SK-N-SH (cell line): ENCODE results near the gene LDAF1. TPM values are rescaled to one million over a fixed set of nuclear protein-coding genes. Genes with fewer than 3 reads are reported as not detected.
"Not testable (repeated sequence)": the region's sequence is repeated elsewhere in the genome, so short reads cannot be mapped to it uniquely, and the experiment has no call there.

Experiments
- CTCF ChIA-PET: fragments of 300-600, 350-600 bp; formaldehyde crosslinking; extraction: SDS; loops from one replicate; lab custom pipeline; 2021; lab: Yijun Ruan, JAX
- POLR2A ChIA-PET: fragments of 350-600 bp; sonication (Branson Sonifier 250); formaldehyde crosslinking; extraction: SDS; loops from one replicate; lab custom pipeline; 2020; ENCODE audit warnings: antibody characterized with exemption, inconsistent platforms; lab: Yijun Ruan, JAX
- DNase-seq: peaks from one replicate; pipeline ENCODE4 v3.0.0; 2012
- H2AFZ ChIP-seq: fragments of 200-600 bp; sonication (generic); 2 replicates; pipeline ENCODE4 v1.8.1; 2016; ENCODE audit warnings: antibody characterized with exemption, mild to moderate bottlenecking, low read depth
- H3F3A ChIP-seq: fragments of 200-600 bp; sonication (generic); replicated peaks from 2 replicates; pipeline ENCODE3; 2016; ENCODE audit warnings: antibody characterized with exemption, mild to moderate bottlenecking; ENCODE audit not compliant: insufficient read depth
- H3K27ac ChIP-seq, 2 experiments: fragments of 200-500 bp in 1 of 2; fragments of 200-600 bp in 1 of 2; sonication (Bioruptor generic) in 1 of 2; sonication (generic), shearing (Covaris generic) in 1 of 2; 2 replicates each; pipeline versions ENCODE4 v1.5.1 to v1.6.1; 2014 to 2016; ENCODE audit warnings: low read depth in 2 of 2, inconsistent platforms in 1 of 2, low read length in 1 of 2, mild to moderate bottlenecking in 1 of 2, mixed read lengths in 1 of 2
- H3K27me3 ChIP-seq: fragments of 200-600 bp; sonication (generic), shearing (Covaris generic); 2 replicates; pipeline ENCODE4 v1.6.1; 2016; ENCODE audit warnings: mixed run types; ENCODE audit not compliant: insufficient read depth
- H3K36me3 ChIP-seq, 2 experiments: fragments of 200-500 bp in 1 of 2; fragments of 200-600 bp in 1 of 2; sonication (Bioruptor generic) in 1 of 2; sonication (generic) in 1 of 2; replicated peaks in 1 of 2; 2 replicates each; pipeline versions ENCODE3 to v1.5.1; 2014 to 2016; ENCODE audit warnings: low read length in 1 of 2, mild to moderate bottlenecking in 1 of 2; ENCODE audit not compliant: insufficient read depth in 2 of 2, control insufficient read depth in 1 of 2
- H3K4me1 ChIP-seq, 2 experiments: fragments of 200-500 bp in 1 of 2; fragments of 200-600 bp in 1 of 2; sonication (Bioruptor generic) in 1 of 2; sonication (generic), shearing (Covaris generic) in 1 of 2; 2 replicates each; pipeline versions ENCODE4 v1.5.1 to v1.6.1; 2014 to 2016; ENCODE audit warnings: low read depth in 1 of 2, low read length in 1 of 2, mixed run types in 1 of 2; ENCODE audit not compliant: insufficient read depth in 2 of 2, control insufficient read depth in 1 of 2
- H3K4me2 ChIP-seq: fragments of 200-600 bp; sonication (generic), shearing (Covaris generic); 2 replicates; pipeline ENCODE4 v1.6.1; 2017; ENCODE audit warnings: mixed run types
- H3K4me3 ChIP-seq, 2 experiments: fragments of 200-500 bp in 1 of 2; fragments of 200-600 bp in 1 of 2; sonication (Bioruptor generic) in 1 of 2; sonication (generic), shearing (Covaris generic) in 1 of 2; 2 replicates each; pipeline versions ENCODE4 v1.5.1 to v1.8.1; 2014 to 2016; ENCODE audit warnings: low read depth in 2 of 2, inconsistent platforms in 1 of 2, low read length in 1 of 2, mild to moderate bottlenecking in 1 of 2, mixed read lengths in 1 of 2, moderate library complexity in 1 of 2
- H3K79me2 ChIP-seq: fragments of 200-600 bp; sonication (generic); 2 replicates; pipeline ENCODE4 v1.8.1; 2017; ENCODE audit warnings: mild to moderate bottlenecking; ENCODE audit not compliant: insufficient read depth
- H3K9ac ChIP-seq: fragments of 200-600 bp; sonication (generic); 2 replicates; pipeline ENCODE4 v1.6.1; 2017; ENCODE audit warnings: mixed run types
- H3K9me2 ChIP-seq: fragments of 200-600 bp; sonication (generic); 2 replicates; pipeline ENCODE4 v1.6.1; 2017; ENCODE audit warnings: mixed run types
- H3K9me3 ChIP-seq: fragments of 200-600 bp; sonication (generic); 2 replicates; pipeline ENCODE4 v1.6.1; 2017; ENCODE audit warnings: mixed run types, mild to moderate bottlenecking, moderate library complexity
- H4K20me1 ChIP-seq: fragments of 200-600 bp; sonication (generic); 2 replicates; pipeline ENCODE4 v1.6.1; 2017; ENCODE audit warnings: mild to moderate bottlenecking, mixed run types; ENCODE audit not compliant: insufficient read depth
- CHD2 ChIP-seq: fragments of 150-350 bp; IDR thresholded peaks from 2 replicates; pipeline ENCODE4 v1.6.1; 2018; ENCODE audit warnings: low read length; ENCODE audit not compliant: partially characterized antibody
- CTCF ChIP-seq: fragments of 200-600 bp; sonication (generic); IDR thresholded peaks from 2 replicates; pipeline ENCODE4 v1.6.1; 2017; ENCODE audit warnings: antibody characterized with exemption, mild to moderate bottlenecking, moderate library complexity
- ELF1 ChIP-seq: IDR thresholded peaks from 2 replicates; pipeline ENCODE4 v1.4.0; 2012
- EZH2phosphoT487 ChIP-seq: fragments of 200-600 bp; sonication (generic); IDR thresholded peaks from 2 replicates; pipeline ENCODE4 v1.6.1; 2017; ENCODE audit warnings: low read depth, mixed run types, mild to moderate bottlenecking, antibody characterized with exemption, moderate library complexity, borderline replicate concordance
- GABPA ChIP-seq: IDR thresholded peaks from 2 replicates; pipeline ENCODE4 v1.4.0; 2012; ENCODE audit warnings: low read depth, mild to moderate bottlenecking
- IRF3 ChIP-seq: fragments of 150-350 bp; IDR thresholded peaks from 2 replicates; pipeline ENCODE4 v1.6.1; 2016; ENCODE audit warnings: mild to moderate bottlenecking, low read depth, low read length
- NFIC ChIP-seq: IDR thresholded peaks from 2 replicates; pipeline ENCODE4 v1.4.0; 2012; ENCODE audit warnings: borderline replicate concordance
- SMC3 ChIP-seq: IDR thresholded peaks from 2 replicates; pipeline ENCODE4 v1.6.1; 2012; ENCODE audit warnings: low read depth, low read length, improper control_type of control experiment
- WGBS: methylation state at CpG from one replicate; pipeline ENCODE4 v1.1.6; 2017; ENCODE audit warnings: low lambda C conversion rate; 5-methylcytosine and 5-hydroxymethylcytosine counted together
- polyA plus RNA-seq, 3 experiments: library from polyadenylated mRNA; depleted of rRNA; stranded (reverse); fragments of >200 nt; gene quantifications; 2 replicates each; pipeline ENCODE4 v1.2.3, GENCODE V29; 2012
- TF ChIP-seq, protein P1 (sequence below): IDR thresholded peaks from 2 replicates; pipeline ENCODE4 v1.4.0; 2012; ENCODE audit warnings: low read depth

Gene LDAF1
- polyA plus RNA-seq, 1 of the 3 experiments (the other 2 are of a cell fraction) = 10.0 TPM

DNA sequence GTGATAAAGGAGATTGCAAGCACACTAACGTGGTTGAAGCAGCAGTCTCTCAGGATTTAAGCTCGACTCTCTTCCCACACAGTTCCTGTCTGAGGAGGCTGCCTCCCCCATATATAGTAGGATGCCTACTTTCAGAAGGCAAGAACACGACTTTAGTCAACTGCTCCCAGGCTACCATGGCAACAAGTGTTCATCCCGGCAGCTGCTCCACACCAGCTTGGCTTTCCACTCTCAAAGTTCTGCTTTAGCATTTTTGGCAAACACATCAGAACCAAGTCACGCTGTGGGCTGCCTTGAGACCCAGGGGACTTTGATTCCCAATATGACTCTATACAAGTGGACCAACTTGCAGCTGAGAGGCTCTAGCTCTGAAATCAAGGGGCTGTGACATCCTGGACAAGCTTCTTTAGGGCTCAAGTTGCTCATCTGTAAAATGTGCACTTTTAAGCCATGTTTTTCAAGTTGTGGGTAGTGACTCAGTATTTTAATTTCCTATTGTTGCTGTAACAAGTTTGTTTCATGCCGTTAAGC is 36.4 kb downstream of the LDAF1 start:
- H3F3A ChIP-seq = no peaks in the 10 kb centered on the region
- POLR2A ChIA-PET = no interaction called here
- CTCF ChIA-PET = interaction anchor here (0.9 to 10.5 kb wide), 4 partner anchors 9 to 105 kb away, joined by 3 to 169 read pairs (median 38); partner anchors contain the start of gene CRYM
- H3K27ac ChIP-seq = no peak overlapping the region
- no peak for DNase-seq
- H3K4me3 ChIP-seq = no peak overlapping the region
- H3K4me1 ChIP-seq = no peaks in the 10 kb centered on the region; a peak in 1 of 4 replicates
- H3K36me3 ChIP-seq = no peaks in the 10 kb centered on the region
- no peaks in the 10 kb centered on the region for H3K9me3 ChIP-seq
- H3K27me3 ChIP-seq = no peaks in the 10 kb centered on the region; the same call in 1 of the 2 replicates
- H3K9me2 ChIP-seq = no peaks in the 10 kb centered on the region
- H2AFZ ChIP-seq = no peak overlapping the region
- 72% methylated on average over 6 of the region's 6 CpGs for WGBS
- no peak overlapping the region for H3K9ac ChIP-seq
- no peaks in the 10 kb centered on the region for H4K20me1 ChIP-seq
- TF ChIP-seq, protein P1, sequence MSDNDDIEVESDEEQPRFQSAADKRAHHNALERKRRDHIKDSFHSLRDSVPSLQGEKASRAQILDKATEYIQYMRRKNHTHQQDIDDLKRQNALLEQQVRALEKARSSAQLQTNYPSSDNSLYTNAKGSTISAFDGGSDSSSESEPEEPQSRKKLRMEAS = no peak
- no peak for TF ChIP-seq NFIC
- TF ChIP-seq CTCF = no peak
- TF ChIP-seq CHD2 = no peak
- TF ChIP-seq EZH2phosphoT487 = no peak
- no peak for TF ChIP-seq GABPA
- no peak for TF ChIP-seq SMC3
- no peak for TF ChIP-seq IRF3
- TF ChIP-seq ELF1 = no peak
- TF ChIP-seq, all 33 proteins: peak for 0
- Histone ChIP-seq H3K4me2 (no peak overlapping the region), H3K79me2 (no peaks in the 10 kb centered on the region)

DNA sequence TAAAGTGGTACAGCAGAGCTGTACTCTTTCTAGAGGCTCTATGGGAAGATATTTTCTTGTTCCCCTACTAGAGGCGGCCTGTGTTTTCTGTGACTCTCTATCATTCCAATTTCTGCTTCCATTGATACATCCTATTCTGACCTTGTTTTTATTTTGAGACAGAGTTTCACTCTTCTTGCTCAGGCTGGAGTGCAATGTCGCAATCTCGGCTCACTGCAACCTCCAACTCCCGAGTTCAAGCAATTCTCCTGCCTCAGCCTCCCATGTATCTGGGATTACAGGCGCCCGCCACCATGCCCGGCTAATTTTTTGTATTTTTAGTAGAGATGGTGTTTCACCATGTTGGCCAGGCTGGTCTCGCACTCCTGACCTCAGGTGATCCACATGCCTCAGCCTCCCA is 36.9 kb downstream of the LDAF1 start:
- H3F3A ChIP-seq, H3K27me3 ChIP-seq, H4K20me1 ChIP-seq, H3K79me2 ChIP-seq, H2AFZ ChIP-seq, H3K9me3 ChIP-seq, H3K9ac ChIP-seq, POLR2A ChIA-PET, H3K27ac ChIP-seq, H3K4me2 ChIP-seq, DNase-seq, H3K36me3 ChIP-seq, H3K9me2 ChIP-seq, H3K4me1 ChIP-seq, H3K4me3 ChIP-seq: not testable (repeated sequence)
- 79% methylated on average over 8 of the region's 8 CpGs for WGBS
- CTCF ChIA-PET = interaction anchor here (0.9 to 10.5 kb wide), 4 partner anchors 9 to 105 kb away, joined by 3 to 169 read pairs (median 38); partner anchors contain the start of gene CRYM
